ENCODE measurements around the gene GSTO2. TPM values are rescaled to one million over a fixed set of nuclear protein-coding genes. Genes with fewer than 3 reads are reported as not detected.
A peak's percentile ranks its signal among the peaks of the same experiment; 100 is the strongest.

The GSTO2 gene
- total and polyA plus RNA-seq, 2 of the 4 experiments (the other 2 are of a cell fraction), result 1.4 to 2.3 TPM

- intact Hi-C loops (cut with micrococcal nuclease), result loop anchor here (5.0 kb wide), 1 partner anchor 366 kb away; no protein-coding TSS in a partner anchor
- Histone ChIP-seq H2AK5ac (ENCODE audit: low read depth, low read length) (peak overlapping the region; percentile 35; the same call in 1 of the 2 replicates), H3K79me1 (ENCODE audit: low read depth in 1 of 2, low read length in 2 of 2) (peaks cover 0 to 14% of the 10 kb centered on the region in 2 experiments; a peak in 2 of 4 replicates), H3K4me2 (ENCODE audit: low read depth, low read length) (no peak overlapping the region), H3K18ac (ENCODE audit: low read depth, low read length) (no peak overlapping the region), H2BK20ac (ENCODE audit: low read depth, low read length) (no peak overlapping the region), H4K8ac (ENCODE audit: low read depth in 2 of 2, low read length in 2 of 2) (no peak overlapping the region; a peak in 1 of 4 replicates), H3K36me3 (ENCODE audit: control insufficient read depth, insufficient read depth, low read length) (peaks cover 6% of the 10 kb centered on the region; the same call in 1 of the 2 replicates), H4K5ac (ENCODE audit: low read depth, low read length) (no peak overlapping the region), H2BK120ac (ENCODE audit: low read depth, low read length) (peak overlapping the region; percentile 26; the same call in 1 of the 2 replicates), H3K56ac (ENCODE audit: extremely low read depth, insufficient read depth, low read length) (no peak overlapping the region), H3K4me3 (ENCODE audit: insufficient read depth, low read depth, low read length) (no peak overlapping the region), H2AFZ (replicated peaks; ENCODE audit: low read length, poor library complexity) (no peak overlapping the region), H3K9me3 (ENCODE audit: control insufficient read depth, insufficient read depth, low read length) (no peaks in the 10 kb centered on the region), H3K4ac (ENCODE audit: low read depth, low read length) (no peak overlapping the region), H3K27me3 (ENCODE audit: control insufficient read depth, insufficient read depth, low read length) (no peaks in the 10 kb centered on the region), H3K23ac (ENCODE audit: low read depth, low read length) (no peak overlapping the region), H3K9me1 (ENCODE audit: insufficient read depth, low read length) (peaks cover 6% of the 10 kb centered on the region; the same call in 1 of the 2 replicates), H2AK9ac (replicated peaks; ENCODE audit: low read depth, low read length, poor library complexity) (no peak overlapping the region), H4K20me1 (ENCODE audit: insufficient read depth, low read length) (peaks cover 10% of the 10 kb centered on the region; the same call in 1 of the 2 replicates), H3K14ac (replicated peaks; ENCODE audit: low read depth, low read length) (0 out of 2 replicates have a peak overlapping the region, but pooled peaks have one; percentile 50), H3K9ac (ENCODE audit: low read depth, low read length) (no peak overlapping the region), H4K91ac (ENCODE audit: insufficient read depth, low read depth, low read length) (no peak overlapping the region), H3K27ac (ENCODE audit: insufficient read depth, low read length) (no peak overlapping the region), H2BK5ac (ENCODE audit: low read depth, low read length, poor library complexity, severe bottlenecking) (peak overlapping the region; percentile 90), H3K4me1 (ENCODE audit: control insufficient read depth, insufficient read depth, low read length) (peaks cover 8% of the 10 kb centered on the region), H2BK15ac (ENCODE audit: low read depth, low read length) (no peak overlapping the region)
- 92% methylated on average over 2 of the region's 2 CpGs; no CpG with 5 or more reads in 1 of the 2 experiments for WGBS, 2 experiments (ENCODE audit: extremely low coverage in 2 of 2, insufficient read length in 1 of 2)
- ATAC-seq (ENCODE audit: low read depth) (no peak), DNase-seq (no peak)
- dilution Hi-C loops (cut with HindIII; ENCODE audit: low sequenced_read_pairs, unreplicated experiment), result no loop called here
- in situ Hi-C loops (cut with MboI; ENCODE audit: low sequenced_read_pairs), result no loop called here
- ChIA-PET POLR2A (ENCODE audit: unreplicated experiment) (no interaction called here), CTCF (no interaction called here)
- TF ChIP-seq RAD21 (IDR thresholded peaks at IDR 0.05; ENCODE audit: low read length) (no peak), MXI1 (IDR thresholded peaks at IDR 0.05; ENCODE audit: borderline replicate concordance, low read depth, low read length) (no peak), CHD1 (IDR thresholded peaks at IDR 0.05; ENCODE audit: low read depth, low read length) (no peak)
- BruUV-seq (replicated peaks), result no TSS peak
Observed at GRCh38 chr10:104253106-104253505, 15.9 kb upstream of the GSTO2 start.

Data from IMR-90 (cell line).